ENCODE measurements around the gene OLA1.

- TF ChIP-seq, protein P1, sequence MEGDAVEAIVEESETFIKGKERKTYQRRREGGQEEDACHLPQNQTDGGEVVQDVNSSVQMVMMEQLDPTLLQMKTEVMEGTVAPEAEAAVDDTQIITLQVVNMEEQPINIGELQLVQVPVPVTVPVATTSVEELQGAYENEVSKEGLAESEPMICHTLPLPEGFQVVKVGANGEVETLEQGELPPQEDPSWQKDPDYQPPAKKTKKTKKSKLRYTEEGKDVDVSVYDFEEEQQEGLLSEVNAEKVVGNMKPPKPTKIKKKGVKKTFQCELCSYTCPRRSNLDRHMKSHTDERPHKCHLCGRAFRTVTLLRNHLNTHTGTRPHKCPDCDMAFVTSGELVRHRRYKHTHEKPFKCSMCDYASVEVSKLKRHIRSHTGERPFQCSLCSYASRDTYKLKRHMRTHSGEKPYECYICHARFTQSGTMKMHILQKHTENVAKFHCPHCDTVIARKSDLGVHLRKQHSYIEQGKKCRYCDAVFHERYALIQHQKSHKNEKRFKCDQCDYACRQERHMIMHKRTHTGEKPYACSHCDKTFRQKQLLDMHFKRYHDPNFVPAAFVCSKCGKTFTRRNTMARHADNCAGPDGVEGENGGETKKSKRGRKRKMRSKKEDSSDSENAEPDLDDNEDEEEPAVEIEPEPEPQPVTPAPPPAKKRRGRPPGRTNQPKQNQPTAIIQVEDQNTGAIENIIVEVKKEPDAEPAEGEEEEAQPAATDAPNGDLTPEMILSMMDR (IDR thresholded peaks at IDR 0.05): no peak
- TF ChIP-seq EZH2 (IDR thresholded peaks at IDR 0.05) (no peak), EZH2phosphoT487 (IDR thresholded peaks at IDR 0.05) (no peak)
Observed at GRCh38 chr2:174176898-174177297, 71.4 kb downstream of the OLA1 start.

All from neural progenitor cell (in vitro differentiated cells).